AG09319 (cell line): ENCODE results near the gene BARX1.

Source experiments
- DNase-seq: peaks from one replicate; pipeline ENCODE4 v3.0.0-alpha.2; 2010; ENCODE audit warnings: low read depth; ENCODE audit errors: extremely low read depth
- CTCF ChIP-seq: IDR thresholded peaks from 2 replicates; pipeline ENCODE4 v1.5.1; 2011; ENCODE audit warnings: low read depth, mild to moderate bottlenecking, inconsistent platforms, low read length, moderate library complexity

The BARX1 gene

GRCh38 chr9:93922535-93922934 is 32.6 kb downstream of the BARX1 start:
- no peak for DNase-seq
- no peak for TF ChIP-seq CTCF

- no peak for TF ChIP-seq CTCF
- no peak for DNase-seq
Observed at GRCh38 chr9:93920131-93920800, 34.9 kb downstream of the BARX1 start.

GRCh38 chr9:93918061-93918460 is 37.1 kb downstream of the BARX1 start:
- no peak for TF ChIP-seq CTCF
- DNase-seq, result no peak

- no peak for DNase-seq
- no peak for TF ChIP-seq CTCF
Observed at GRCh38 chr9:93917121-93917853, 37.9 kb downstream of the BARX1 start.

GRCh38 chr9:93916358-93916757 is 38.8 kb downstream of the BARX1 start:
- DNase-seq, result no peak
- TF ChIP-seq CTCF, result no peak

GRCh38 chr9:93911801-93912554 is 43.2 kb downstream of the BARX1 start:
- no peak for TF ChIP-seq CTCF
- no peak for DNase-seq
